Tibial nerve (tissue), 4 donors: Measurements from ENCODE around the gene HAAO. TPM values are rescaled to one million over a fixed set of nuclear protein-coding genes. Genes with fewer than 3 reads are reported as not detected.

Source experiments
- DNase-seq, 2 donors: peaks; one replicate each; pipeline ENCODE4 v3.0.0-alpha.2; 2019; ENCODE audit warnings: low spot score in 2 of 2
- H3K27ac ChIP-seq, 4 donors: fragments of 200-600 bp; sonication (generic) in 3 of 4; one replicate each; pipeline ENCODE4 v1.5.1; 2017 to 2019; ENCODE audit warnings: mild to moderate bottlenecking in 1 of 4
- H3K27me3 ChIP-seq, 2 donors: fragments of 200-600 bp; sonication (generic) in 1 of 2; one replicate each; pipeline versions ENCODE4 v1.5.1 to v1.6.0; 2017 to 2019
- H3K36me3 ChIP-seq, 3 donors: fragments of 200-600 bp; sonication (generic); one replicate each; pipeline ENCODE4 v1.5.1; 2018 to 2019
- H3K4me1 ChIP-seq, 4 donors: fragments of 200-600 bp; sonication (generic) in 3 of 4; one replicate each; pipeline ENCODE4 v1.5.1; 2017 to 2019
- H3K4me3 ChIP-seq, 4 donors: fragments of 200-600 bp; sonication (generic) in 3 of 4; one replicate each; pipeline ENCODE4 v1.5.1; 2017 to 2019; ENCODE audit warnings: mild to moderate bottlenecking in 1 of 4, moderate library complexity in 1 of 4
- H3K9me3 ChIP-seq, 4 donors: fragments of 200-600 bp; sonication (generic) in 3 of 4; one replicate each; pipeline ENCODE4 v1.5.1; 2017 to 2019
- CTCF ChIP-seq, 5 experiments: fragments of 200-600 bp in 3 of 5; fragments of 450-650 bp in 2 of 5; sonication (generic) in 3 of 5; IDR thresholded peaks; one replicate each; pipeline ENCODE4 v1.5.1; 2016 to 2019; ENCODE audit warnings: antibody characterized with exemption in 5 of 5, mild to moderate bottlenecking in 3 of 5, moderate library complexity in 2 of 5
- EP300 ChIP-seq, 2 donors: sonication (generic); formaldehyde crosslinking; IDR thresholded peaks; one replicate each; pipeline ENCODE4 v1.6.1; 2017; ENCODE audit warnings: antibody characterized with exemption in 2 of 2, mild to moderate bottlenecking in 1 of 2
- POLR2A ChIP-seq, 2 donors: fragments of 450-650 bp; IDR thresholded peaks; one replicate each; pipeline ENCODE4 v1.6.1; 2017; ENCODE audit warnings: antibody characterized with exemption in 2 of 2, mild to moderate bottlenecking in 2 of 2, moderate library complexity in 2 of 2
- WGBS, 2 donors: methylation state at CpG; one replicate each; pipeline ENCODE4 v1.1.5; 2018; 5-methylcytosine and 5-hydroxymethylcytosine counted together
- total RNA-seq, 4 donors: library from RNA; depleted of rRNA; stranded (reverse); fragments of >200 nt; gene quantifications; one replicate each; pipeline ENCODE4 v1.1.0, GENCODE V29; 2016

Gene HAAO
- total RNA-seq, 4 donors from 2014 or later, result 5.9 to 24.1 (median 7.6) TPM

GRCh38 chr2:42777883-42778805 is 14.2 kb downstream of the HAAO start:
- WGBS, 2 donors, result 88 to 91% methylated on average over 3 of the region's 3 CpGs
- H3K4me1 ChIP-seq, result no peaks in the 10 kb centered on the region
- no peak for TF ChIP-seq POLR2A (IDR thresholded peaks at IDR 0.05)
- no peak for TF ChIP-seq CTCF (IDR thresholded peaks at IDR 0.05)
- H3K4me3 ChIP-seq, result no peak overlapping the region
- no peak for DNase-seq
- H3K36me3 ChIP-seq, result peaks cover 0 to 5% (median 2%) of the 10 kb centered on the region in 3 donors
- no peaks in the 10 kb centered on the region for H3K27me3 ChIP-seq
- H3K27ac ChIP-seq, result no peak overlapping the region
- H3K9me3 ChIP-seq, result no peaks in the 10 kb centered on the region

GRCh38 chr2:42775810-42776209 is 16.6 kb downstream of the HAAO start:
- no peak overlapping the region for H3K27ac ChIP-seq
- H3K36me3 ChIP-seq, result peaks cover 0 to 5% (median 0%) of the 10 kb centered on the region in 3 donors
- no peak for TF ChIP-seq CTCF (IDR thresholded peaks at IDR 0.05)
- no peaks in the 10 kb centered on the region for H3K4me1 ChIP-seq
- no peaks in the 10 kb centered on the region for H3K27me3 ChIP-seq
- no peaks in the 10 kb centered on the region for H3K9me3 ChIP-seq
- no peak overlapping the region for H3K4me3 ChIP-seq
- no peak for DNase-seq
- 57 to 77% methylated on average over 3 of the region's 3 CpGs for WGBS, 2 donors

DNA sequence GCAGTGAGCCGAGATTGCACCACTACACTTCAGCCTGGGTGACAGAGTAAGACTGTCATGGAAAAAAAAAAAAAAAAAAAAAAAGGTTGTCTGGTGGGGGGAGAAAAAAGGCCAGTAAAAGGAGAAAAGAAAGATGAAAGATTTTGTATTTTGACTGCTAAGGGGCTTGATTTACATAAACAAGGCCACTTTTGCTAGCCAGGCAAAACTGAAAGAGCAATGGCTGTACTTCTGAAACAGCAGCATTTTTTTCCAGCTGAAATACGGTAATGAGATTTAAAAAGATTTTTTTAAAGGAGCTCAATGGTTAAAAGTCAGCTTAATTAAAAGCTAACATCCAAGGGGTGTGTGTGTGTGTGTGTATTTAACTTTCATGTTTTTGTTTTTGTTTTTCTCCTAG is 17.2 kb downstream of the HAAO start:
- no peak overlapping the region for H3K4me3 ChIP-seq
- no peaks in the 10 kb centered on the region for H3K27me3 ChIP-seq
- H3K4me1 ChIP-seq, result no peaks in the 10 kb centered on the region
- no peak overlapping the region for H3K27ac ChIP-seq
- no peak for DNase-seq
- H3K9me3 ChIP-seq, result no peaks in the 10 kb centered on the region
- TF ChIP-seq EP300 (IDR thresholded peaks at IDR 0.05), result no peak
- no peak for TF ChIP-seq CTCF (IDR thresholded peaks at IDR 0.05)
- no peak for TF ChIP-seq POLR2A (IDR thresholded peaks at IDR 0.05)
- H3K36me3 ChIP-seq, result peaks cover 0 to 5% (median 0%) of the 10 kb centered on the region in 3 donors
- 61 to 70% methylated on average over 2 of the region's 2 CpGs for WGBS, 2 donors

DNA sequence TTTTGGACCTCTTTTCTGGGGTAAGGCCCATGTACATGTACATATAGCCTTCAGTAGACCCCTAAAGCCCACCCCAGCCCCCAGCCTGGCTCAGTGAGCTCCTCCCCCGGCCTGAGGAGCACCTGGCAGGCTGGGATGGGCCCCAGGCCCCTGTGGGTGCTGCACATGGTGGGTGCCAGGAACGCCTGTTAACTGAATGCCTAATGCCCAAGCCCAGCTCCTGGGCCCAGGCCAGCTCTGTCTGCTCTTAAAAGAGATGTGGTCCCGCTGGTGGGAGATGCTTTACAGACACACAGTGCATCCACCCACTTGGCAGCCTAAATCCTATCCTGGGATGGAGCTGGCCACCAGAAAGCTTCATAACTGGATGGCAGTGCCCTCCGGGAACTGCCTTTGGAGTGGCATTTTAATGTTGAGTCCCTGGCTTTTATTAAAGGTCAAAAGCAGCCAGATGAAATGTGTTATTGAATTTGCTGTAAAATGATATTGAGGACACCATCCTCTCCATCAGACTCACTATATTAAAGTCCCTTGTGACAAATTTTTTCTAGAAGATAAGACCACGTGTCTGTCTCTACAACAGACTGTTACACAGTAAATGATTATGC is 20.7 kb downstream of the HAAO start:
- TF ChIP-seq POLR2A (IDR thresholded peaks at IDR 0.05) (no peak), EP300 (IDR thresholded peaks at IDR 0.05) (no peak), CTCF (IDR thresholded peaks at IDR 0.05) (no peak)
- H3K27ac ChIP-seq, result no peak overlapping the region
- 87 to 88% methylated on average over 2 to 5 of the region's 5 CpGs for WGBS, 2 donors
- peaks cover 0 to 5% (median 0%) of the 10 kb centered on the region in 3 donors for H3K36me3 ChIP-seq
- no peak for DNase-seq
- no peak overlapping the region for H3K4me3 ChIP-seq
- H3K9me3 ChIP-seq, result no peaks in the 10 kb centered on the region
- H3K27me3 ChIP-seq, result no peaks in the 10 kb centered on the region
- H3K4me1 ChIP-seq, result no peaks in the 10 kb centered on the region
